Measurements from ENCODE around the gene VSIG1.

- no peak for TF ChIP-seq CTCF (IDR thresholded peaks at IDR 0.05)
- no peak for TF ChIP-seq POLR2A (IDR thresholded peaks at IDR 0.05)
These were observed 81.8 kb downstream of the VSIG1 start for GRCh38 chrX:108126661-108127060.
